ENCODE results near the gene RNF10. TPM values are rescaled to one million over a fixed set of nuclear protein-coding genes. Genes with fewer than 3 reads are reported as not detected.

Gene RNF10
- total and polyA plus RNA-seq, 9 of the 15 experiments (the other 6 are each of a cell fraction or from before 2014, with no cell fraction given), result 43.0 to 139 (median 80.1) TPM

GRCh38 chr12:120528861-120529525 lies 5.2 kb upstream of the RNF10 start, which contains the start of gene COQ5 (continued):
- TF ChIP-seq MTA3 (IDR thresholded peaks at IDR 0.05; ENCODE audit: borderline replicate concordance) (peak; percentile 99), SLC30A9 (CRISPR knock-in tag; IDR thresholded peaks at IDR 0.05) (no peak), FOXK1 (CRISPR knock-in tag; IDR thresholded peaks at IDR 0.05; ENCODE audit: borderline replicate concordance) (0 out of 2 replicates have a peak, but pooled peaks have one; percentile 48), GTF2E2 (tag; IDR thresholded peaks at IDR 0.05) (peak; percentile 76; the same call in 1 of the 2 replicates), BRF1 (IDR thresholded peaks at IDR 0.05; ENCODE audit: borderline replicate concordance, extremely low read depth, insufficient read length) (no peak), HMG20B (CRISPR knock-in tag; IDR thresholded peaks at IDR 0.05) (no peak), RFX1 (IDR thresholded peaks at IDR 0.05) (no peak), HCFC1 (IDR thresholded peaks at IDR 0.05; ENCODE audit: low read depth, low read length) (peak; percentile 71), HSF4 (CRISPR knock-in tag; IDR thresholded peaks at IDR 0.05; ENCODE audit: borderline replicate concordance) (no peak), RNF219 (CRISPR knock-in tag; IDR thresholded peaks at IDR 0.05) (no peak), MEIS2 (IDR thresholded peaks at IDR 0.05; ENCODE audit: partially characterized antibody) (peak; percentile 21), HMBOX1 (IDR thresholded peaks at IDR 0.05) (0 out of 2 replicates have a peak, but pooled peaks have one; percentile 12), EP400 (IDR thresholded peaks at IDR 0.05) (peak; percentile 93), GABPB2 (CRISPR knock-in tag; conservative IDR thresholded peaks at IDR 0.05) (no peak), ZNF143 (CRISPR knock-in tag; IDR thresholded peaks at IDR 0.05) (no peak)
- TF ChIP-seq, protein P1, sequence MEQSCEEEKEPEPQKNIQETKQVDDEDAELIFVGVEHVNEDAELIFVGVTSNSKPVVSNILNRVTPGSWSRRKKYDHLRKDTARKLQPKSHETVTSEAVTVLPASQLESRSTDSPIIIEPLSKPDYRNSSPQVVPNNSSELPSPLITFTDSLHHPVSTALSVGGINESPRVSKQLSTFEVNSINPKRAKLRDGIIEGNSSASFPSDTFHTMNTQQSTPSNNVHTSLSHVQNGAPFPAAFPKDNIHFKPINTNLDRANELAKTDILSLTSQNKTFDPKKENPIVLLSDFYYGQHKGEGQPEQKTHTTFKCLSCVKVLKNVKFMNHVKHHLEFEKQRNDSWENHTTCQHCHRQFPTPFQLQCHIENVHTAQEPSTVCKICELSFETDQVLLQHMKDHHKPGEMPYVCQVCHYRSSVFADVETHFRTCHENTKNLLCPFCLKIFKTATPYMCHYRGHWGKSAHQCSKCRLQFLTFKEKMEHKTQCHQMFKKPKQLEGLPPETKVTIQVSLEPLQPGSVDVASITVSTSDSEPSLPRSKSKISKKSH (CRISPR knock-in tag; IDR thresholded peaks at IDR 0.05), result no peak
- TF ChIP-seq, protein P2, sequence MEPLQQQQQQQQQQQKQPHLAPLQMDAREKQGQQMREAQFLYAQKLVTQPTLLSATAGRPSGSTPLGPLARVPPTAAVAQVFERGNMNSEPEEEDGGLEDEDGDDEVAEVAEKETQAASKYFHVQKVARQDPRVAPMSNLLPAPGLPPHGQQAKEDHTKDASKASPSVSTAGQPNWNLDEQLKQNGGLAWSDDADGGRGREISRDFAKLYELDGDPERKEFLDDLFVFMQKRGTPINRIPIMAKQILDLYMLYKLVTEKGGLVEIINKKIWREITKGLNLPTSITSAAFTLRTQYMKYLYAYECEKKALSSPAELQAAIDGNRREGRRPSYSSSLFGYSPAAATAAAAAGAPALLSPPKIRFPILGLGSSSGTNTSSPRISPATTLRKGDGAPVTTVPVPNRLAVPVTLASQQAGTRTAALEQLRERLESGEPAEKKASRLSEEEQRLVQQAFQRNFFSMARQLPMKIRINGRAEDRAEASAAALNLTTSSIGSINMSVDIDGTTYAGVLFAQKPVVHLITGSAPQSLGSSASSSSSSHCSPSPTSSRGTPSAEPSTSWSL (CRISPR knock-in tag; IDR thresholded peaks at IDR 0.05; ENCODE audit: borderline replicate concordance), result no peak
- TF ChIP-seq, protein P3, sequence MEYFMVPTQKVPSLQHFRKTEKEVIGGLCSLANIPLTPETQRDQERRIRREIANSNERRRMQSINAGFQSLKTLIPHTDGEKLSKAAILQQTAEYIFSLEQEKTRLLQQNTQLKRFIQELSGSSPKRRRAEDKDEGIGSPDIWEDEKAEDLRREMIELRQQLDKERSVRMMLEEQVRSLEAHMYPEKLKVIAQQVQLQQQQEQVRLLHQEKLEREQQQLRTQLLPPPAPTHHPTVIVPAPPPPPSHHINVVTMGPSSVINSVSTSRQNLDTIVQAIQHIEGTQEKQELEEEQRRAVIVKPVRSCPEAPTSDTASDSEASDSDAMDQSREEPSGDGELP (CRISPR knock-in tag; IDR thresholded peaks at IDR 0.05; ENCODE audit: borderline replicate concordance), result peak; percentile 78

All from K562 (cell line).